Astrocyte of the cerebellum (primary cell): Measurements from ENCODE around the gene MEI1.

Experiments
- DNase-seq: peaks from one replicate; pipeline ENCODE4 v3.0.0-alpha.2; 2011; ENCODE audit warnings: low read depth
- H3K4me3 ChIP-seq: 2 replicates; pipeline ENCODE4 v1.5.1; 2011; ENCODE audit warnings: mild to moderate bottlenecking, low read depth, low read length, moderate library complexity
- in situ Hi-C: cut with HindIII; loops from 2 replicates; pipeline ENCODE4 v1.10.0; 2017; ENCODE audit warnings: low sequenced_read_pairs
- TF ChIP-seq, protein P1 (sequence below): IDR thresholded peaks from 2 replicates; pipeline ENCODE4 v1.5.1; 2012; ENCODE audit warnings: low read length, low read depth, moderate library complexity, mild to moderate bottlenecking; ENCODE audit errors: missing control alignments

Gene MEI1

DNA sequence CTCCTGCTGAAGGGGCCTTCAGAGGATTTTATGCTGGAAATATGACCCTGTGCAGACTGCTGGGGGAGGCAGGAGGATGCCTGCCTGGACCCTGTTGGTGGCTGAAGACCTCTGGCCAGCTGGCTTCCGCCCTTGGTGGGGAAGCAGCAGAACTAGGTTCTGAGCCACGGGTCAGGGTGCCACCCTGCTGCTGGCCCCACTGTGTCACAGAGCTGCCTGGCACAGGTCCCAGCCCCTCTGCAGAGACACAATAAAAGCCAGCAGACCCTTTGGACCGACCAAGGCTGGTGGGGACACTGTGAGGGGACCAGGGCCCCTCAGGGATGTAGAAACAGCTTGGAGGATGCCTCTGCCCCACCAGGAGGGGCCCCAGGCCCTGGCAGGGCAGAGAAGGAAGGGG lies 126.7 kb downstream of the MEI1 start:
- in situ Hi-C loops = no loop called here
- TF ChIP-seq, protein P1, sequence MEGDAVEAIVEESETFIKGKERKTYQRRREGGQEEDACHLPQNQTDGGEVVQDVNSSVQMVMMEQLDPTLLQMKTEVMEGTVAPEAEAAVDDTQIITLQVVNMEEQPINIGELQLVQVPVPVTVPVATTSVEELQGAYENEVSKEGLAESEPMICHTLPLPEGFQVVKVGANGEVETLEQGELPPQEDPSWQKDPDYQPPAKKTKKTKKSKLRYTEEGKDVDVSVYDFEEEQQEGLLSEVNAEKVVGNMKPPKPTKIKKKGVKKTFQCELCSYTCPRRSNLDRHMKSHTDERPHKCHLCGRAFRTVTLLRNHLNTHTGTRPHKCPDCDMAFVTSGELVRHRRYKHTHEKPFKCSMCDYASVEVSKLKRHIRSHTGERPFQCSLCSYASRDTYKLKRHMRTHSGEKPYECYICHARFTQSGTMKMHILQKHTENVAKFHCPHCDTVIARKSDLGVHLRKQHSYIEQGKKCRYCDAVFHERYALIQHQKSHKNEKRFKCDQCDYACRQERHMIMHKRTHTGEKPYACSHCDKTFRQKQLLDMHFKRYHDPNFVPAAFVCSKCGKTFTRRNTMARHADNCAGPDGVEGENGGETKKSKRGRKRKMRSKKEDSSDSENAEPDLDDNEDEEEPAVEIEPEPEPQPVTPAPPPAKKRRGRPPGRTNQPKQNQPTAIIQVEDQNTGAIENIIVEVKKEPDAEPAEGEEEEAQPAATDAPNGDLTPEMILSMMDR = no peak
- DNase-seq = no peak
- no peak overlapping the region for H3K4me3 ChIP-seq

DNA sequence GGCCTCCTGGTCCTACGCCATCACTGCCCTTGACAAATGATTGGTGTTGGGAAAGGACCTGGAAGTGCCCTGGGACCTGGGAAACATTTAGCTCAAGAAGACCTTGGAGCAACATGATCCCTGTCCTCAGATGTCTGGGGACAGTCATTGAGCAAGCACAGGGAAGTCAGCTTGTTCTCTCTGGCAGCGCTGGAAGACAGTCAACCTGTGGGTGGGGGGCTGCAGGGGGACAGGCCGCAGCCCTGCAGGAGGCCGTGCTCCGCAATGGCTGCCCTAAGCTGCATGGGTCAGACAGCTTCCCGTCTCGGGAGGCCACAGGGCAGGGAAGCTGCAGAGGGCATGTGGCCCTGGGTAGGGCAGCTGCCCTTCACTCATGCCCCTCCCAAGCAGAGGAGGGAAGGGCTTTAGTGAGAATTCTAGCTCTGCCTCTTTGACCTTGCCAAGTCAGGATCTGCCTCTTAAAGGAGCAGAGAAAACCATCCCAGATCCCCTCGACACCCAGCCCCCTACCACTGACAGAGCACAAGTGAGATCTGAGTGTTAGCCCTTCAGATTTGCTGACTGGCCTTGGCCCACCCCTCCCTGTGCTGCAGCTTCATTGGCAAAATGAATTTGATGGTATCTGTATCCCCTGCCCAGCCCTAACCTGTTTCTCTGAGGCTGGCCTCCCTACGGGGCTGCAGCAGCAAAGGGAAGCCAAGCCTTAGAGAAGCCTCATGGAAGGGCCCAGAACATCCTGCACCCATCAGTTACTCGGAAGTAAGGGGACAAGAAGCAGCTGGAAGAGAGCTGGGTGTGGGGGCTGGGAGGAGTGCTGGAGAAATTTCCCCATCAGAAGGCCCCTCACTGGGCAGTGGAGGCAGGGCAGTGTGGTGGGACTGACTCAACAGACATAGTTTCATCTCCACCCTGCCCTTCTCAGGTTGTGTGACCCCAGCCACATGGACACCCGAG lies 127.4 kb downstream of the MEI1 start:
- no peak overlapping the region for H3K4me3 ChIP-seq
- no peak for DNase-seq
- in situ Hi-C loops = no loop called here
- TF ChIP-seq, protein P1 = no peak

DNA sequence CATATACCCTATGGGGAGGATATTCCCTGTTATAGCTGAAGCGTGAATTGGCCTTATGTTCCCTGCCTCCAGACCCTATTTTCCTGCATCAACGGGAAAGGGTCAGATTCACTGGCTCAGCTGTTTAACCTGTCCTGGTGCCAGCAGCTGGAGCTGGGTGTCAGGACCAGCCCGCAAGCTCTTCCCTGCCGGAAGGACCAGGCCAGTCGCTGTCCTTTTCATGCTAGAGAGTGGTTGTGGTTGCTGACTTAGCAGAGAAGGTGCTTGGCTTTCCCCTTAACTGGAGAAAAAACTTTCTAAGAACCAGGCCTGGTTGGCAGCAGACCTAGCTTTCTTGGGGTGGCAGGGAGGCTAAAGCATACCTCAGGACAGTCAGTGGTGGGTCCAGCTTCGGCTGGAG lies 128.4 kb downstream of the MEI1 start:
- TF ChIP-seq, protein P1 = no peak
- DNase-seq = no peak
- in situ Hi-C loops = no loop called here
- no peak overlapping the region for H3K4me3 ChIP-seq

DNA sequence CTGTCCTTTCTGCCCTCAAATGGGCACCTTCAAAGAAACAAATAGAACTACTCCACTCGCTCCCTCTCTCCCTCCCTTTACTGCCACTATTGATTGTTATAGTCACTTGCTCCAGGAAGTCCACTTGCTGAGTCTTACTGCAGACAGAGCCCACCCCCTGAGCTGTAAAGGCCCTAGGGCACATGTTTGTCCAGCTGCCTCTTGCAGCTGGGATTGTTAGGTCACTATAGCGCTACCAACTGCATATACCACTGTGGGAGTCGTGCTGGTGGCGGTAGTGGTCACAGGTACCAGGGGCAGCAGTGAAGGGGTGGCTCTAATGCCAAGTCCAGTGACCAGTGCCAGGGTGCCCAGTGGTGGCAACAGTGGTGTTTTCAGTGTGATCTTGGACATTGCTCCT lies 129.2 kb downstream of the MEI1 start:
- no peak overlapping the region for H3K4me3 ChIP-seq
- in situ Hi-C loops = no loop called here
- no peak for DNase-seq
- TF ChIP-seq, protein P1 = no peak

DNA sequence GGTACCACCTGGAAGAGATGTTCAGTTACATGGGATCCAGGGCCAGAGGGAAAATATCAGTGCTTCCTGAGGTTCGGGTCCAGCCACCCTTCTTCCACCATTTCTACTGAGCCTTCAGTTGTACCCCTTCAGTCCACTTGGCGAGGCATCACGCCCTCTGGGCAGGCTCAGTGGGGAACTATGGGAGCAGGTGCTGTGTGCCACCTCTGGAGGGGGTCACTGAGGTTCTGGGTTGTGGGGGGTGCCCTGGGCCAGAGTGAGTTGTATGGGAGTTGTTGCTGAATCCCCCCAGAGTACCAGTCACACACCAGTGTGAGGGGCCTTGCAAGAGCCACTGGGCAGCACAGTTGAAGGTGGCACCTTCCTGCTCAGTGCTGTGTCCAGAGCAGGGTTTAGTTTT lies 130.9 kb downstream of the MEI1 start:
- no peak overlapping the region for H3K4me3 ChIP-seq
- no peak for DNase-seq
- TF ChIP-seq, protein P1 = no peak
- in situ Hi-C loops = loop anchor here (10.0 kb wide), 1 partner anchor 105 kb away; no protein-coding TSS in a partner anchor

DNA sequence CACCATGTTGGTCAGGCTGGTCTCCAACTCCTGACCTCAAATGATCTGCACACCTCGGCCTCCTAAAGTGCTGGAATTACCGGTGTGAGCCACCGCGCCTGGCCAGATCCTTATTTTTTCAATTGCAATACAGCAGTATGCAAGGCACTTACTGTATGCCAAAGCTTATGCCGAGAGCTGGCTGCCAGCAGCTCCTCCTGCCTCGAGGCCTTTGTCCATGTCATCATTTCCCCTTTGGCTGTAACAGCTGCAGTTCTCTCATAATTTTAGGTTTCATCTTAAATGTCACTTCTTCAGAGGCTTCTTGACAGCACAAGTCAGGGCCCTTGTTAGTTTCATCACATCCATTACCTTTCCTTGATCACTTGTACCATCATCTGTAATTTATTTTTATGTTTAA lies 132.1 kb downstream of the MEI1 start:
- in situ Hi-C loops = loop anchor here (10.0 kb wide), 1 partner anchor 103 kb away; no protein-coding TSS in a partner anchor
- no peak overlapping the region for H3K4me3 ChIP-seq
- no peak for DNase-seq
- TF ChIP-seq, protein P1 = no peak
